HG02840 (cell line): ENCODE measurements around the gene NOC4L.
A peak's percentile ranks its signal among the peaks of the same experiment; 100 is the strongest.
"Not testable (repeated sequence)": the region's sequence is repeated elsewhere in the genome, so short reads cannot be mapped to it uniquely, and the experiment has no call there.

Experiments used
- ATAC-seq: cut with Tn5 transposase; IDR thresholded peaks from one replicate; pipeline ENCODE4 v1.9.1; 2021; ENCODE audit warnings: mild to moderate bottlenecking, moderate library complexity, moderate number of reproducible peaks; ENCODE audit not compliant: unreplicated experiment, low FRiP score

The NOC4L gene

DNA sequence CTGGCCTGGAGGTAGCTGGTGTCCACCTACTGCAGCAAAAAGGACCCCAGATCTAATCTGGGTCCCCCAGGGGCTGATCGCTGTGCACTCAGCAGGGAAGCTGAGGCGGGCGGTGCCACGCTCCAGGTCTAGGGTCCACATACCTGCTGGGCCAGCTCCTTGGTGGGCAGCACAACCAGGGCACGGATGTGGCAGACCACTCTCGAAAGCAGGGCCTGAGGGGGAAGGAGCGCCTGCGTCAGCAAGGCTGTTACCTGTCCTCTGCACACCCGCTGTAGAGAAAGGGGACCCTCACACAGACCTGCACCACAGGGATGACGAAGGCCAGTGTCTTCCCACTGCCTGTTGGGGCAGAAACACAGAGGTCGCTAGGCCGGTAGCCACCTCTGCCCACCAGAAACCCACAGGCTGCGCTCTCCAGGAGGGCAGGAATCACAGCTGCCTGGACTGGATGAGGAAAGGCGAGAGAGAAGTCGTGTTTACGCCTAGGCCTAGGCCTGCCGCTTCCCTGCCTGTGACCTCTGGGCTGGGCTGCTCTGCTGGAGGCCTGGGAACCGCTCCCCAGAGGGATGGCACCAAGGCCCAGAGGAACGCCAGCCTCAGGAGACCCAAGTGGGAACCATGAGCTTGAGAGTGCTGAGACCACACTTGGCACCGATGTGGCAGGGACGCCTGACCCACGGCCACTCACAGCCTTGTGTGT, 2.1 kb upstream of the NOC4L start:
- no peak for ATAC-seq

DNA sequence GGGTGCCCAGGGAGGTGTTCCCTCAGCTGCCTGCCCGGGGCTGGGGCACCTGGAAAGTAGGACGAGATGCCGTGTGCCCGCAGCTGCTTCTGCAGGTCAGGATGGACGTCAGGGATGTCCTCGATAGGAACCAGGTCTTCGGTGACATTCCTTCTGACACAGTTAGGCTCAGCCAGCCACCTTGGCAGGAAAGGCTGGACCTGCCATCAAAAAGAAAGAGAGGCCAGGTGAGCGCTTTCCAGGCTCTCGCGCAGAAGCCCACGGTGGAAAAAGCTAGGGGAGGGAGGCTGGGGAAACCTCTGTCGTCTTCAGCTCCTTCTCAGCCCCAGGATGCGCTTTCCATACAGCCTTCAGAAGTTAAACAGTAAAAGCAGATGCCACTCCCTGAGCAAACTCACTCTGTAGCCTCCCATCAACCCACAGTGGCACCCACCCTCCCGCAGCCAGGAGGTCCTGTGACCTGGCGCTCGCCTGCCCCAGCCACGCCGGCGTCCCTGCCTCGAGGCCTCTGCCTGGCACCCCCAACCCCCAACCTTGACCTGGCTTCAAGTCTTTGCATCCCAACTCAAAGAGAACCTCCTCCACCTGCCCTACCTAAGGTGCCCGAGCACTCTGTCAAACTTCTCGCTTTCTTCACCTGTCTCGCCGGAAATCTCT, 1.4 kb upstream of the NOC4L start:
- no peak for ATAC-seq

DNA sequence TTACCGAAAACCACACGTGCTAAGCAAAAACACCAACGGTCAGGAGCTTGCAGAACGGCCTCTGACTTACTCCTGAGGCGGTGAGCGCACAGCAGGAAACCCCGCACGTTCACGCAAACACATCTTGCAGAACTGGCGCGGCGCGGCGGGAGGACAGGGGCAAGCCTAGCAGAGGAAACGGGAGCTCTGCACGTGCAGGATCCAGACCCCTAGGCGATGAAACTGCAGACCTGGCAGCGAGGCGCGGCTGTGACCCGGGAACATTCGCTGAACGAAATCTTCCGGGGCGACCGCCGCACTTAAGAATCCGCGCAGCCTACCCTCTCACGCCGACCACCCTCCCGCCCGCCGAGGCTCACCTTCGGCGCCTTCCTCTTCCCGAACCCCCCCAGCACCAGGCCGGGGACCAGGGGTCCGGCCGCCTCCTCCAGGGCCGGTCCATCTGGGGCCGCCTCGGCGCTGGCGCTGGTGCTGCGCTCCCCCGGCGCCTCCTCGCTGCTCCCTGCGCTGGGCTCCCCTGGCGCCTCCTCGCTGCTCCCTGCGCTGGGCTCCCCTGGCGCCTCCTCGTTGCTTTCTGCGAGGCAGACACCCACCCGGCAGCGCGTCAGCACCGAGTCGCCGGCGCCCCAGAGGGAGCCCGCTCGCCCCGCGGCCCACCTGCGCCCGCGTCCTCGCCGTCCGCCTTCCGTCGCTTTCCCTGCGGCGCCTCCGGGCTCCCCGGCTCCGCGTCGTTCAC, 753 bp upstream of the NOC4L start:
- peak; percentile 26 for ATAC-seq

DNA sequence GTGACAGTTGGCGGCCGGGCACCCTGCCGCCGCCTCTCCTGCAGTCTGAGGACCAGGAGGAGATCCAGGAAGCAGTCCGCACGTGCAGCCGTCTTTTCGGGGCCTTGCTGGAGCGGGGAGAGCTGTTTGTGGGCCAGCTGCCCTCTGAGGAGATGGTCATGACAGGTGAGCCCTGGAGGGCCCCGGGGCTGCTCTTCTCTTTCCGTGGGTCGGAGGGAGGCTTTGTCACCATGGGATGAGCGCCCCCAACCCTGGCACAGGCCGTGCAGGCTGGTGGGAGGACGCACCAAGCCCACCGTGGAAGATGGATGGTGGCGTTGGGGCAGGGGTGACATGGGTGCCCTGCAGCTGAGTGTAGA, 532 bp downstream of the NOC4L start:
- ATAC-seq = no peak

DNA sequence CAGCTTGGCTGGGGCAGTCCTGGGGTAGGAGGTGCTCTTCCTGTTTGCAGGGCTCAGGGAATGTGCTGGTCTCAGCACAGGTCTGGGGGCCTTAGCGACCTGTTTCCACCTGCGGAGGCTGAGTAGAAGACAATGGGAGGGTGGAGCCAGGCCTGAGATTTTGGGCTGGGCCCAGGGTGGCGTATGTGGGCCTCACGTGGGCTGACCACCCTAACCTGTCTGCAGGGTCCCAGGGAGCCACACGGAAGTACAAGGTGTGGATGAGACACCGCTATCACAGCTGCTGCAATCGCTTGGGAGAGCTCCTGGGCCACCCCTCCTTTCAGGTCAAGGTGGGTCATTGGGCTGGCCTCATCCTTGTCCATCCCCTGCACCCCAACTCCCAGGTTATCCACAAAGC, 1.1 kb downstream of the NOC4L start:
- ATAC-seq = no peak

DNA sequence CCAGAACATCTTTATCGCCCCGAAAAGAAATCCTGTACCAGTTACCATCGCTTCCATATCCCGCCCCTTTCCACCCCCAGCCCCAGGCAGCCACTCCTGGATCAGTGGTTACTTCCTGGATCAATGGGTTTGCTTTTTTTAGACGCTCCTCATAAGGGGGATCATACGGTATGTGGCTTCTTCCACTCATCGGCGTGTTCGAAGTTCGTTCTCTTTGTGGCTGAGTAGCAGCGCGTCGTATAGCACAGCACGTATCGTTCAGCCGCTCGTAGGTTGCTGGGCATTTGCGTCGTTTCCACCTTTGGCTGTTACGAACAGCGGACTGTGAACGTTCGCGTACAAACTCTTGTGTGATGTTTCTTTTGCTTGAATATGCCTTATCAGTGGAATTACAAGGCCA, 1.8 kb downstream of the NOC4L start:
- ATAC-seq = no peak

DNA sequence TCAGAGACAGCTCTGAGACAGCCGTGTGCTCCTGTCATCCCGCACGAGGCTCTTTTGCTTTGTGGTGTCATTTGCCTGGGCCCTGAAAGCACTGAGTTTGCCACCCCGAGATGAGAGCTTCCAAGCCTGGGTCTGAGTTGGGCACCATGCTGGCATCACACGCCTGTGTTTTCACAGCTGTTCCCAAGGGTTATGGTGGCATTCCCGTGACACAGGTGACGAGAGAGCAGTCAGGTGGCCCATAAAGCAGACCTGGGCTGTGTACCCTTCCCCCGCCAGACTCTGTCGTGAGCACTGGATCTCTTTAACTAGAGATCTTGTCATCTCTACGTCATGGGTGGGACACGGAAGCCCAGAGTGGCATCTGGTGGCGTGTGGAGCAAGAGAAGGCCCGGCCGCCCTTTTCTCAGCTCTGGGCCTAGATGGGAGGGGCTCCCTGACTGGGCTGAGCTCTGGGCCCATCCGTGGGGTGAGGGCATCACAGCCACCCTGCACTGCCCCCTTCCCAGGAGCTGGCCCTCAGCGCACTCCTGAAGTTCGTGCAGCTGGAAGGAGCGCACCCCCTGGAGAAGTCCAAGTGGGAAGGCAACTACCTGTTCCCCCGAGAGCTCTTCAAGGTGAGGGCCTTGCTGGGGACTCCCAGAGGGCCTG, 2.6 kb downstream of the NOC4L start:
- no peak for ATAC-seq

DNA sequence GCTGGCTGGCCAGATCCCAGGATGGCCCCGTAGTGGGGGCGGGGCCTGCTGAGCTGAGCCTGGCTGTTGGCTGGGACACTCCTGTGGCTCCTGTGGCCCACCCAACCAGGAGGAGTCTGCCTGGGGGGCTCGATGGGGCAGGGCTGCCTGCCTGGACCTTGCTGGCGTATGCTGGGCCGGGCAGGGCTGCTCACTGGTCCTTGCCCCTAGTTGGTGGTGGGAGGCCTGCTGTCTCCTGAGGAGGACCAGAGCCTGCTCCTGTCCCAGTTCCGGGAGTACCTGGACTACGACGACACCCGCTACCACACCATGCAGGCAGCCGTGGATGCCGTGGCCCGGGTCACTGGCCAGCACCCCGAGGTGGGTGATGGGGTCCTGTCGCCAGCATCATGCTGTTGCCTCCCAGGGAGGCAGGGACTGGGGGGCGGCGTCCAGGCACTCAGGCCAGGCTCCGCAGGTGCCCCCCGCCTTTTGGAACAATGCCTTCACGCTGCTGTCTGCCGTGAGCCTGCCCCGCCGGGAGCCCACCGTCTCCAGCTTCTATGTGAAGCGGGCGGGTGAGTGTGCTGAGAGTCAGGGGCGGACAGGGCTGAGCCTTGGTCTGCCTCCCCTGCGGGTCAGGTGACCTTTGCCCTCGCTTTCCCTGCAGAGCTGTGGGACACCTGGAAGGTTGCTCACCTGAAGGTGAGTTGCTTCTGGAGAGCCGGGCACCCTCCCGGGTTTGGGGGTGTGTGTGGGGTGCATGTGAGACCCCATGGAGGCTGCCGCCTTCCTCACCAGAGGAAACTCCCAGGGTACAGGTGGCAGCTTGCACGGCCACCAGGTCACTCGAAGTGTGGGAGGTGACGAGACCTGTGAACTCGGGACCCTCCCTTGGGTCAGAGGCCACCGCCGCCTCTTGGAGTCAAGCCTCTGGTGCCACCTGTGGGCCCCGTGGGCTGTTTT, 3.4 kb downstream of the NOC4L start:
- ATAC-seq = no peak

DNA sequence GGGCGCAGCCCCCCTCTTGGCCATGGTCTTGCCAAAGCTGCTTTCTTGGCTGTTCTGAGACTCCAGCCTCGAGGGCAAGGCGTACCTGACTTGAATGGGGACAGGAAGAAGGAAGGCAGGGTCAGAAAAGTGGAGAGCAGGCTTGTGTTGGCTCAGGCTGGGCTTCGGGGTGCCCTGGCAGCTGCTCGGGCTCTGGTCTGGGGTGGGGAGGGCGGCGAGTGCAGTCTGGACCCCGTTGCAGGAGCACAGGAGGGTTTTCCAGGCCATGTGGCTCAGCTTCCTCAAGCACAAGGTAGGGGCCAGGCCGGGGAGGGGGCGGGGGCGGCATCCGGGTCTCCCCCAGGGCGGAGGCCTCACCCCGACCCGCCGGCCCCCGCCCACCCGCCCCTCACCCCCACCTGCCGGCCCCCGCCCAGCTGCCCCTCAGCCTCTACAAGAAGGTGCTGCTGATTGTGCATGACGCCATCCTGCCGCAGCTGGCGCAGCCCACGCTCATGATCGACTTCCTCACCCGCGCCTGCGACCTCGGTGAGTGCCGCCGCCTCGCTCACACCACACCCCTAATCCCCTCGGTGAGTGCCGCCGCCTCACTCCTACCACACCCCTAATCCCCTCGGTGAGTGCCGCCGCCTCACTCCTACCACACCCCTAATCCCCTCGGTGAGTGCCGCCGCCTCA, 4.2 kb downstream of the NOC4L start:
- ATAC-seq = no peak

DNA sequence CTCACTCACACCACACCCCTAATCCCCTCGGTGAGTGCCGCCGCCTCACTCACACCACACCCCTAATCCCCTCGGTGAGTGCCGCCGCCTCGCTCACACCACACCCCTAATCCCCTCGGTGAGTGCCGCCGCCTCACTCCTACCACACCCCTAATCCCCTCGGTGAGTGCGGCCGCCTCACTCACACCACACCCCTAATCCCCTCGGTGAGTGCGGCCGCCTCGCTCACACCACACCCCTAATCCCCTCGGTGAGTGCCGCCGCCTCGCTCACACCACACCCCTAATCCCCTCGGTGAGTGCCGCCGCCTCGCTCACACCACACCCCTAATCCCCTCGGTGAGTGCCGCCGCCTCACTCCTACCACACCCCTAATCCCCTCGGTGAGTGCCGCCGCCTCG, 5.3 kb downstream of the NOC4L start:
- ATAC-seq = not testable (repeated sequence)

DNA sequence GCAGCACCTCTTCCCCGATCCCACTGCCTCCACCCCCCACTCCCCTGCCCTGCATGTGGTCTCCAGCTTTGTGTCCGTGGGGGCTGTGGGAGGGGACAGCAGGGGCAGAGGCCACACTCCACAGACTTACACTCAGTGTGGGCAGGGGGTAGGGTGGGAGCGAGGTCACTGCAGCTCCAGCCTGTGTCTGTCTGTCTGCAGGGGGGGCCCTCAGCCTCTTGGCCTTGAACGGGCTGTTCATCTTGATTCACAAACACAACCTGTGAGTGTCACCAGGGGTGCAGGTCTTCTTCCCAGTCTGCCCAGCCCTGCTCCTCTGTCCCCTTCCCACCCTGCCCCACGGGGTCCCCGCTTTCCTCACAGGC, 6.5 kb downstream of the NOC4L start:
- no peak for ATAC-seq

DNA sequence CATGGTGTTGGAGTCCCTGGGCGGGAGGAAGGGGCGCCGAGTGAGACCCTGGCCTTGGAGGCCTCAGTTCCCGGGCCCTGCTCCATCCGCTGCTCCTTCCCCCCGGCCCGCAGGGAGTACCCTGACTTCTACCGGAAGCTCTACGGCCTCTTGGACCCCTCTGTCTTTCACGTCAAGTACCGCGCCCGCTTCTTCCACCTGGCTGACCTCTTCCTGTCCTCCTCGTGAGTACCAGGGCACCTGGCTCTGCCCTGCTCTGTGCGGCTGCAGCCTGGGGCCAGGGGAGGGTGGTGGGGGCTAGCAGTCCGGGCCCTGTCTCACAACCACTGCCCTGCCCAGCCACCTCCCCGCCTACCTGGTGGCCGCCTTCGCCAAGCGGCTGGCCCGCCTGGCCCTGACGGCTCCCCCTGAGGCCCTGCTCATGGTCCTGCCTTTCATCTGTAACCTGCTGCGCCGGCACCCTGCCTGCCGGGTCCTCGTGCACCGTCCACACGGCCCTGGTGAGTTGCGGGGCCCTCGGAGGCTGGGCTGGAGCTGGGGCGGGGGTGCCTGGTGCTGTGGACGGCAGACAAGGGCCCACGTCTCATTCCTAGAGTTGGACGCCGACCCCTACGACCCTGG, 7.0 kb downstream of the NOC4L start:
- no peak for ATAC-seq

DNA sequence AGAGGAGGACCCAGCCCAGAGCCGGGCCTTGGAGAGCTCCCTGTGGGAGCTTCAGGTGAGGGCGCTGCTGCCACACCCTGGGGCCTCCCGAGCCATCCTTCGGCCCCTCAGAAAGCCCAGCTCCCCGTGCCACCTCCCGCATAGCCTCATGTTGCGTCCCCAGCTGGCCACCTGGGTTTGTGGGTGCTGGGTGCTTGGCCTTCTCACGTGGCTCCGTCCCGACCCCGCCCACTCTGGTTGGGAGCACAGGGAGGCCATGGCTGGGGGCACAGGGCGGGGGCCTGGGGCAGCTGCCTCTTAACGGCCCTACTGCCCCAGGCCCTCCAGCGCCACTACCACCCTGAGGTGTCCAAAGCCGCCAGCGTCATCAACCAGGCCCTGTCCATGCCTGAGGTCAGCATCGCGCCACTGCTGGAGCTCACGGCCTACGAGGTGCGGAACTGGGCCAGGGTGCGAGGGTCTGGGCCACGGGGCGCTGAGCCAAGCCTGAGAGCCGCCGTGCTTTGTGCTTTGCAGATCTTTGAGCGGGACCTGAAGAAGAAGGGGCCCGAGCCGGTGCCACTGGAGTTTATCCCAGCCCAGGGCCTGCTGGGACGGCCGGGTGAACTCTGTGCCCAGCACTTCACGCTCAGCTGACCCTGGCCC, 7.6 kb downstream of the NOC4L start:
- no peak for ATAC-seq

DNA sequence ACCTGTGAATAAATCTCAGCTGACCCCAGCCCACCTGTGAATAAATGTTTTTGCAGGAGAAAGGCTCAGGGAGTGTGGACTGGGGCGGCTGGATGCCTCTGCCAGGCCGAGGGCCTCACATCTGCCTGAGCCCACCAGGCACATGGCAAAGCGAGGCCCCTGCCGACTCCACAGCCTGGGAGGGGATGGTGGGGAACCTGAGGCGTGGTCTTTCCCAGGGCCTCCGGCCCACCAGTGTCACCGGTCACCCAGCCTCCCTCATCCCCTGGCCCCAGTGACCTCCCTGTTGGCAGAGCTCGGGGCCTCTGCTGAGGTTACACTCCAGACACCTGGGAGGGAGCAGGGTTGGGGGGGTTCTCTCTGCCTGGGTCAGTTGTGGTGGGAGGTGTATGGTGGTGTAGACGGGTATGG, 8.2 kb downstream of the NOC4L start:
- ATAC-seq = no peak

DNA sequence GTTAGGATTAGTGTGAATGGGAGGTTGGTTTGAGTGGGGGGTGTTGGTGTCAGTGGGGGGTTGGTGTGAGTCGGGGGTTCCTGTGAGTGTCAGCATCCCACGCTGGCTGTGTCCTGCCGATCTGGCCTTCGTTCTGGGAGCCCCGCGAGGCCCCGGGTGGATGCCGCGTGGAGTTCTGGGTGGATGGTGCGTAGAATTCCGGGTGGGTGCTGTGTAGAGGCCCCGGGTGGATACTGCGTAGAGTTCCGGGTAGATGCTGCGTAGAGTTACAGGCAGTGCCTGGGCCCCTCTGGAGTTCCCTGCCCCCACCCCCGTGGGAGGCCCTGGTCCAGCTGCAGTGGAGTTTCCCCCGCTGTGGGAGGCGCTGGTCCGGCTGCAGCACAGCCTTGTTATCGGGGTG, 8.7 kb downstream of the NOC4L start:
- ATAC-seq = no peak

DNA sequence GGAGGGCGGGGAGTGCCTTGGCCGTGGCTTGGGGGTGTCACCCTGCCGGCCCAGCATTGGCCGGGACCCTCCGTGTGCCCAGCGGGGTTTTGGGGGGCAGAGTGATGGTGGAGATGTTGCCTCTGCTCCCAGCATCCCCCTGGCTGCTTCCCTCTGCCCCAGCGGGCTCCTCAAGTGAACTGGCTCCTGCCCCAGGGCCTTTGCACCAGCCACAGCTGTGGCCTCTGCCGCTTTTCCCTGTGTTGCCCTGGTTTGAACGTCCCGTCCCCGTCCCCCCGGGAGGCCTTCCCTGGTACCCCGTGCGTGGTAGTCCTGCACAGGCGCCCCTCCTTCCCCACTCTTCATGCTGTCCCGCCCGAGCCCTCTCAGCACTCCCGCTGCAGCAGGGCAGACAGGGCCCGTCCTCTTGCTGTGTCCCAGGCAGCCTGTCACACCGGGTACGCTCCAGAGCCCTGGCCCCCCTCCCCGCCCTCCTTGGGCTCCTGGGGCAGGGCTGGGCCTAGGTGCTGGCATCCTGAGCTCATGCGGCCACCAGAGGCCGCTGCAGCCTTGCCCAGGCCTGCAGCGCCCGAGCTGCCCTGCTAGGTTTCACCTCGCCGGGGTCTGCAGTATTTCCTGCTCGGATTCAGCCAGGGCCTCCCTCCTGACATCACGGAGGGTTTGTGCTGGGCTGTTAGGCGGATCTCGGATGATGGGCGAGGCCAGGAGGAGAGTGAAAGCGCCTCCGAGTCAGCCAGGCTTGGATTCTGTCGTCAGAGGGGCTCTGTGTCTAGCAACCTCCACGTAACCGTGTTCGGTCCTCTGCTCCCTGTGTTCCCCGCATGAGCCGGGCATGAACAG, 9.5 kb downstream of the NOC4L start:
- peak; percentile 74 for ATAC-seq

DNA sequence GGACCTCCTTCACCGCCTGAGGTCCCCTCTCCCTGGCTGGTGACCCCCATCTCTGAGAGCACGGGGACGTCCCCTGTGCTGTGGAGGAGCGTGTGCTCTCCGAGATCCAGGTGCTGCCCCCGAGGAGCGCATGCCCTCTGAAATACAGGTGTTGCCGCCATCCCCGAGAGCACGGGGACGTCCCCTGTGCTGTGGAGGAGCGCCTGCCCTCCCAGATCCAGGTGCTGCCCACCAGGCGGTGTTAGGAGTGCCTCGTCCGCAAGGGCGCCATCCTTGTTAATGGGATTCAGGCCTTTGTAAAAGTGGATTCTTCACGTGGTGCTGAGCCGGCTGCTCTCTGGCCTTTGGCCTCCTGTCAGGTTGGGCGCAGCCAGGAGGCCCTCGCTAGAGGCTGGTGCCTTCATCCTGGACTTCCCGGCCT, 10.1 kb downstream of the NOC4L start:
- ATAC-seq = peak; percentile 41
